ENCODE measurements around the gene HLA-DMB.

The HLA-DMB gene

DNA sequence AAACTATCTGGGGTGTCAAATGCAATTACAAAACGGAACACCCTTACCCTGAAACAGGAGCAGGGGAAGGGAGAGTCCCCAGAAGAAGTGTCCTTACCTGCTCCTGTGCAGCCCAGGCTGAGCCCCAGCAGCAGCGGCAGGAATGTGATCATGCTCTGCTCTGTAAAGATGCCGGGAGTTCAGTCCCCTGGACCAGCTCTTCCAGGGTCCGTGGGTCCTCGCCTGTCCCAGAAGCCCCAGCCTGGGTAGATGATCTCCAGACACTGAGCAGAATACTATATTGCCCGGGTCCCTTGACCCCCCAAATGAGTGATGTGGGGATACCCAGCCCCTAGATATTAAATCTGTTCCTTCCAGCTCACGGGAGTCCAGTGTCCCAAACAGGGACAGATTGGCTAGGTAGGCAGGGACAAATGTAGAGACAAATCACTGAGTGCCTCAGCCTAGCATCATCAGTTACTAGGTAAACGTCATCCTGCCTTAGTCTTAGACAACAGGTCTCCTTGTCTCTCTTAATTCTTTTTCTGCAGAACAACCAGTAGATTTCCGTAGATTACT is at the start of gene HLA-DMB:
HLA-DMB (minus strand) TSS at position 373 of the 558 bp plus-strand sequence; CDS start at position 152, 221 bp downstream.
- peak; percentile 88 for DNase-seq

DNA sequence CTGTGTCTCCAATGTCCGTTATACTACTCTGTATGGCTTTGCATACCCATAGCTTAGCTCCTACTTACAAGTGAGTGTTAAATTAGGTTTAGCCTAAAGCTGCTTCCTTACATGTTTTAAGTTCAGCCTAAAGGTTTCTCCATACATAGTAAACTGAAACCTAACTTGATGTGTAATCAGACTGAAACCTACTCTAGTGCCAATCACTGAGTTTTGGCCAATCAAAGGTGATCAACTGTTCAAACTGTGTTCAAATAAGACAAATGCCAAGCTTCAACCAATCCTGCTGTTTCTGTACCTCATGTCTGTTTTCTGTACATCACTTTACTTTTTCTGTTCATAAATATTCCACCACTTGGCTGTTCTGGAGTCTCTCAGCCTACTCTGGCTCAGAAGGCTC is 48.5 kb upstream of the HLA-DMB start:
- no peak for DNase-seq

DNA sequence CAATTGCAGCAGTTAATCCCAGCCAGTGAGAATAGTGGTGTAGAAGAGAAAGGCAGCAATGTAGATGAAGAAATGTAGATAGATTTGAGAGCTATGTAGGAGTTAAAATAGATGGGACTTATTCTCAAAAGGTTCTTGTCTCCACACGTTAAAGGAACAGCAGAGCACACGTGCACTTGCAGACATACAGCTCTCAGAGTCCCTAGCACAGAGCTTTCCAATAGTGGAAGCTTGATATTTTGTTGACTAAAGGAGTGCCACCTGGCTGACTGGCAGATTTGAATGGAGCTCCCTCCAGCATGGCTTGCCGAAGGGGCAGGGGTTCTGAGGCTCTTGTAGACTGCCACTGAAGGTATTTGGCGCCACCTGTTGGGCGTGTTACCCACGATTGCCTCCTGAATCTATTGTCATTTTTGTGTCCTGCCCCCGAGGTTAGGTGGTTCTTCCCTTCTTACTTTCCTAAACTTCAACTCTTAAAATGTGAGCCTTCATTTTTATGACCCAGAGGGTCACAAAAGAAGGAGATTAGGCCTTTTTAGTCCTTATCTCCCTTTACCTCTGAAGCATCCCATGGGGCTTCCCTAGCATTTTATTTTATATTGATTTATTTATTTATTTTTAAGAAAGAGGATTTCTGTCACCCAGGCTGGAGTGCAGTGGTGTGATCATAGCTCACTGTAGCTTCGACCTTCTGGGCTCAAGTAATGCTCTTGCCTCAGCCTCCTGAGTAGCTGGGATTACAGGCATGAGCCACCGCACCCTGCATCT is 44.0 kb upstream of the HLA-DMB start:
- DNase-seq: peak; percentile 91

GRCh38 chr6:32983964-32984621 is 43.3 kb upstream of the HLA-DMB start:
- DNase-seq: no peak

- DNase-seq: no peak
Observed at GRCh38 chr6:32983493-32983848, 42.6 kb upstream of the HLA-DMB start.

- no peak for DNase-seq
Observed at GRCh38 chr6:32982702-32983492, 42.1 kb upstream of the HLA-DMB start.

DNA sequence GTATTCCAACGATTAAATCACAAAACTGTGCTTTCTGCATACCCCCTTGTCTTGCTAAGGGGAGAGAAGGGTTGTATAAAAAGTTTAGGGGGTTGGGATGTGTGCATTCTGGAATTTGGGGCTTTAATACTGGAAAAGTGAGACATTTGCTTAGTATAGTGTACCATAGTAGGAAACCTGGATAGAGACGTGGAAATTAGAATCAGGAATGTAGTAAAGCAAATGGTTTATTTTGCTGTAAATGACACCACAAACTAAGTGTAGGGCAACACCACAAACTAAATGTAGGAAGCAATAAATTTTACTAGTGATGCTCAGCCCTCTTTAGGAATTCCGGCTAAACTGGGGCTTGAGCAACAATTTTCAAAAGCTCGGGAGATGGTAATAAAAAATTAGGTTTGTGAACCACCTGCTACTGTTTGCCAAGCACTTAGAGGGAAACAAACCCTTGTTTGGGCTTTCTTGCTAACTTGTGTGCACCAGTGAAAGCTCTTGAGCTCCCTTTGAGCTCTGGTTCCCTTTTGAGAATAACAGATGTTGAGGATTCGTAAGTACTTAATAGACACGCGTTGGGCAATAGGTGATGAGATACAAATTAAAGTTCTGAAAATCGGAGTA is 41.4 kb upstream of the HLA-DMB start:
- DNase-seq: no peak

GRCh38 chr6:32980488-32981038 is 39.7 kb upstream of the HLA-DMB start:
- DNase-seq: no peak

DNA sequence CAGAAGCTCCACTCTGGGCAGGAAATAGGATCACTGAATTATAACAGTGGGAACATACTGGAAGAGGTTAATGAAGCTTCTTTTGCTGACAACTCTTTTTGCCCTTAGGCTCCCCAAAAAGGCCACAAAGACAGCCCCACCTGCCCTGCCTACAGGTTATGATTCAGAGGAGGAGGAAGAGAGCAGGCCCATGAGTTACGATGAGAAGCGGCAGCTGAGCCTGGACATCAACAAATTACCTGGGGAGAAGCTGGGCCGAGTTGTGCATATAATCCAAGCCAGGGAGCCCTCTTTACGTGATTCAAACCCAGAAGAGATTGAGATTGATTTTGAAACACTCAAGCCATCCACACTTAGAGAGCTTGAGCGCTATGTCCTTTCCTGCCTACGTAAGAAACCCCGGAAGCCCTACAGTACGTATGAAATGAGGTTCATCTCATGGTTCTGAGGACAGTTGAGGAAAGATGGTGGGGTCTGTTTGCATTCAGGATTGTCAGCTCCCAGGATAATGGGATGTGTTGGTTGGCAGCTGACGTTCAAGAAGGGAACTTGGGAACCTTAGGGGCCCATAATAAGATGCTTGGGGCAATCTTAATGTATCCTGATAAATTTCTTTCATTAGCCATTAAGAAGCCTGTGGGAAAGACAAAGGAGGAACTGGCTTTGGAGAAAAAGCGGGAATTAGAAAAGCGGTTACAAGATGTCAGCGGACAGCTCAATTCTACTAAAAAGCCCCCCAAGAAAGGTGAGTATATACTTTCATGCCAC is 39.1 kb upstream of the HLA-DMB start:
- no peak for DNase-seq

- no peak for DNase-seq
Observed at GRCh38 chr6:32977953-32978324, 37.1 kb upstream of the HLA-DMB start.

- no peak for DNase-seq
Observed at GRCh38 chr6:32977272-32977952, 36.6 kb upstream of the HLA-DMB start.

GRCh38 chr6:32976334-32977069 is 35.7 kb upstream of the HLA-DMB start:
- DNase-seq: no peak

DNA sequence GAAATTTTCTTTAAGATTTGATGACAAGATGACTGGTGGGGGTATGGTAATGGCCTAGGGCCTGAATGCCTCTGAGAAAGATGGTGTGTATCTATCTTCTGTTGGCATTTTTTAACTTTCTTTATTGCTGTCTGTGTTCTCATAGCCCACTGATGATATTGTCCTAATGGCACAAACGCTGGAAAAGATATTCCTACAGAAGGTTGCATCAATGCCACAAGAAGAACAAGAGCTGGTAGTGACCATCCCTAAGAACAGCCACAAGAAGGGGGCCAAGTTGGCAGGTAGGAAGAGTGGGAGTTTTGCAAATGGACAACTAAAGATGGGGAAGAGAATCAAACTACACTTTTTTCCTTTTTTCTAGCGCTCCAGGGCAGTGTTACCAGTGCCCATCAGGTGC is 35.1 kb upstream of the HLA-DMB start:
- DNase-seq: no peak

GRCh38 chr6:32974541-32975308 is 33.9 kb upstream of the HLA-DMB start:
- no peak for DNase-seq

DNA sequence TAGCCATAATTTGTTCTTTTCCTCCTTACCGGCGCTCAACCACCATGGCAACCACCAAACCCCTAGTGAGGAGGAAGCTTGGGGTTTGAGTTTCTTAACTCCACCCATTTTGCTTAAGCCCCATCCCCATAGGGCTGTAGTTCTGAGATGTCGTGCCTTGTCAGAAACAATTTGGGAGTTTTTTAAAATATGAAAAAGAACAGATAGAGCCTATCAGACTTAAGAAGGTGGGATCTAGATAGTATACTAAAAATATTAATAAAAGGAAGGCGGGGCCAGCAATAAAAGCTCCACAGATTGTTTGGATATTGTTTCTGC is 33.1 kb upstream of the HLA-DMB start:
- no peak for DNase-seq

GRCh38 chr6:32973144-32974015 is 32.6 kb upstream of the HLA-DMB start:
- no peak for DNase-seq

GRCh38 chr6:32972353-32973143 is 31.7 kb upstream of the HLA-DMB start:
- no peak for DNase-seq

All from NCI-H526 treated with DMSO at 0.1 percent for 48 hours (cell line).